GM19043 (cell line): ENCODE data around the gene FAM53B.

Experiments
- ATAC-seq: cut with Tn5 transposase; IDR thresholded peaks from one replicate; pipeline ENCODE4 v1.9.1; 2021; ENCODE audit warnings: low read depth; ENCODE audit not compliant: unreplicated experiment

The FAM53B gene

GRCh38 chr10:124728830-124729661, 15.1 kb downstream of the FAM53B start:
- ATAC-seq: no peak

GRCh38 chr10:124728071-124728829, 15.9 kb downstream of the FAM53B start:
- no peak for ATAC-seq

DNA sequence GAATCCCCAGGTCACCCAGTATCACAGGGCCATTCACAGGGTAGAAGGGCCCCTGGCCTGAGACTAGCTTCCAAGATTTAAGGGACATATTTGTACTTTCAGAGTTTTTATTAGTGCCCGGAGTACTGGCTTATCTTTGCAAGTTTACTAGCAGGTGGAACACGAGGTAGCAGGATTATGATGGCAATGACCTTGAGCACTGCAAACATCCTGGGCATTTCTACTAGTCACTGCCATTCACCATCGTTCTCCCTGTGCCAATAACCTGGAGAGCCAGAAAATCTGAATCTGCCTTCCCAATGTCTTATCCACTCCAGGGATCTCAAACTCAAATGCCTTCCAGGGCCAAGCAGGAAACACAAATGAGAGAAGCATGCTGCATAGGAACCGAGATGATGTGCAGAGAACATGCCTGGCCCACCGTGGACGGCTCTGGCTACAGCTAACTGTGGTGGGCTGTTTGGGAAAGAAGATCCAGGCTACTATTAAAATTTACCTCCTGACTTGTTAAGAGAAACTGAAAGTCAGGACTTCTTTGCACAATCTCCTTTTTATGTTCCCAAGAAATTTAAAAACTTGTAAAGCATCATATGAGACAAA, 16.7 kb downstream of the FAM53B start:
- ATAC-seq: no peak

GRCh38 chr10:124725791-124726190, 18.4 kb downstream of the FAM53B start:
- ATAC-seq: no peak

DNA sequence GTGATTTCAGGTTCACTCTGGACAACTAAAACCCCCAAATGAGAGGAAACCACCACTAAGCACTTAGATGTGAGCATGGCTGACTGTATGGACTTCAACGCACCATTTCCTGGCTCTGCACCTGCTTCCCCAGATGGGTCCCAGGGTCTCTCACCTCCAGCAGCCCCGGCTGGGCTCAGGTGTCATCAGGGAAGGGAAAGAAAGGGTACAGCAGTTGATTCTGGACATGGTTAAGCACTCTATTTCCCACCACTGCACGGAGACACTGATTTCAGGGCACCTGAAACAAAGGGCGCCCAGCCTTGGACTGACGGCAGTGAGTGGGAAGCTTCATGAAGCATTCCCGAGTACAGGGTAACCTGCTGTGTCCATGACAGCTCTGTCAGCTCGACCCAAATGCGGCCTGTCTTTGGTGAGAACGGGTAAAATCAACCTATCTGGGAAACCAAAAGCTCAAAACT, 19.0 kb downstream of the FAM53B start:
- ATAC-seq: no peak

DNA sequence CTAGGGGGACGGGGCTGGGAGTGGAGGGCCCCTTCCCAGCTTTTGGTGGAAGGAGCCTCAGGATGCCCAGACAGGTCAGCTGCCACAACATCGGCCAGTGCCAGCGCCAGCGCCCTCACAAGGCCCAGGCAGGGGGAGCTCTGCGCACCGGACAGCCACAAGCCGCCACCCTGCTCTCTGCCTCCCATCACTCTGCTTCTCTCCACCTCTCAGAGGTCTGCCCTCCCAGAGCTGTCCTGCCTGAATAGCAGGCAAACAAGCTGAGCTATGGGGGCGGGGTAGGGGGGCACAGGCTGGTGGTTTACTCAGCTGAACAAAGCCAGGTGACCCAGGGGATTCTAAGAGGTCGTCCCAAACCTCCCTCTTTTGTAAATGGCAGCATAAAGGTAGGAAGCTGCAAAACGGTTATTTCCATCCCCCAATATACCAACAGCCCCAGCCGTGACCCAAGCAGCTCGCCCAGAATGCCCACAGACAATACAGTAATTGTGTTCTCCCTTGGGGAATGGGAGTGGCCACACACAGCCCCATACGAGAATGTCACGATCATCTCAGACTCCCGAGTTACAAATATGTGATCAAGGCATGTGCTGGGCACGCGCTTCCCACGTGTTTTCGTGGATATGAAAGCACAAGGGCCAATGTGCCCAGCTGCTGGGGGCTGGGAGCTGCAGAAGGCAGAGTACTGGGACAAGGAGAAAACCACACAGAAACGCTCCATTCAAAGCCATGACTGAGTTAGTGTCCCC, 19.7 kb downstream of the FAM53B start:
- ATAC-seq: no peak

DNA sequence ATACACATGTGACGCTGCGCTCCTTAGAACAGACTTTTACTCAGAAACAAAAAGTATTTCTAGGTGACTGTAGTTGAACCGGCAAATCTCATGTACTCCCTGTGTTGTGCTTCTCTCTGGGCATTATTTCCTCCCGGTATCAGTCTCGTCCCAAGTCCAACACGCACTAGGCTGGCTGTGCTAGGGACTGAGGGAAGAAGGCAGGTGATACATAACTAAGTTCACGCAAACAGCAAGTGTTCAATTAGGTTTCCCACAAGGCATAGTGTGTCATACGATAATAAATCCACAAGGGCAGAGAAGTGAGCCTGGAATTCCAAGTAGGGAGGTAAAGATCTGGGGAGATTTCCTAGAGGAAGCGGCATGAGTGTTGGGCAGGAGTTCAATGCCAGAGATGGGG, 20.4 kb downstream of the FAM53B start:
- no peak for ATAC-seq

DNA sequence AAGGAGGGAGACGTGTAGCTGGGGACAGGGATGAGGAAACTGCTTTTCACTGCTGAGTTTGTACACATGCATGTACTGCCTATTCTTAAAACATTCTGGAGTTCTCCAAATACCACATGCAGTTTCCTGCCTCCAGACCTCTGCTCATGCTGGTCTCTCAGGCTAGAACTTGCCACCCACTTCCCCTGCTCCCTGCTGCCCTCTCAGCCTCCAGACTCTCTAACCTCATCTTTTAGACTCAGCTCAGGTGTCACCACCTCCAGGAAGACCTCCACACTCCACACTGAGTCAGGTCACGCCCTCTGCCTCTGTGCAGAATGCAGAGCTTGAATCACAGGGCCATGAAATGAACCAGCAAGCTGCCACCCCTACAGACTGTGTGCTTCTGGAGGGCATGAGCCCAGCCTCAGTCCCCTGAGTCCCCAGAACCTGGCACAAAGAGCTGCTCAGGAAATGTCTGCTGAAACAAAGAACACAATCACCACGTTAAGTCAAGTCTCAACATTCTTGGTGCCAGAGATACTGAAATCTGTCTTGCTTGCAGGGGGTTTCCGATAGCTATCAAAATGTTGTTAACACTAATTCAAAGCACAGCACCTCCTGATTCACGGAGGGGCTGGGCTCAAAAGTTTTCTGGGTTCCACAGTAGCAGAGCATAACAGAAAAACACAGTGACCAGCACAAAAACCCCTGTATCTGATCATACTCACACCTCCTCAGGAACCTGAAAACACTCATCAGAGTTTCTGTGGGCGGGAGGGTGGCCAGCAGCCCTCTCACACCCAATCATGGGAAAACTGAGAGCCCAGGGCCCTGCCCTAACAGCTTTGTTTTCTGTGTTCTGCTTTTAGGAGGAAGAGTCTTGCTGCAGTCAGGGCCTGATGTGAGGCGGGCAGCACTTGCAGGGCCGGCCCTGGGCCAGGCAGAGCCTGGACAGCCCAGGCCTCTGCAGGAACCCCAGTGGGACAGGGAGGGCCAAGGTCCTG, 21.1 kb downstream of the FAM53B start:
- ATAC-seq: peak; percentile 74

GRCh38 chr10:124721330-124722045, 22.7 kb downstream of the FAM53B start:
- ATAC-seq: no peak

DNA sequence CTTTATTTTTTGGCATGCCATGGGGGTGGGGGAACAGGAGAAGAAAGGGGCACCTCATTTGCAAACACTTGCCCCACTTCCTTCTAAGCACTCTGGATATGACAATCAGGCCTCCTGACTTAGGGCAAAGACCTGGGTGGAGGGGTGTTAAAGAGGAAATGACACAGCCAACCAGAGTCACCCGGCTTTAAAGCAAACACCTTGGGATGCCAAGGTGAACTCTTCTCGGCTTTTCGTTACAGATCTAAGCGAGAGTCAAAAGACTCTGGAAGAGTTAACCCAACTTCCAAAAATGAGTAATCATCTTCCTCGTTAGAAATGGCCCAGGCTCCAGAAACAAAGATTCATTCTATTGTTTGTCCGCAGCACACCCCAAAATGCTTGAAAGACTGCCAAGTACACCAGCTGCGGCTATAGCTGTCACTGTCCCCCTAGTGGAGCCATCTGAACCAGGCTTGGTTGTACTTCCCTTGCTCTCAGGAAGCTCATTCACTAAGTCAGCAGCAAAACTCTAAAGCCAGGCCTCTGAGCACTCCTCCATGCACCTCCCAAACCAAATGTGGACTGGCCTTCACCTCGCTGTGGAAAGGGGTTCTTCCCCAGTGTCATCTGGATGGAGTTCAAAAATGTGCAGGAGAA, 24.8 kb downstream of the FAM53B start:
- ATAC-seq: peak; percentile 42

DNA sequence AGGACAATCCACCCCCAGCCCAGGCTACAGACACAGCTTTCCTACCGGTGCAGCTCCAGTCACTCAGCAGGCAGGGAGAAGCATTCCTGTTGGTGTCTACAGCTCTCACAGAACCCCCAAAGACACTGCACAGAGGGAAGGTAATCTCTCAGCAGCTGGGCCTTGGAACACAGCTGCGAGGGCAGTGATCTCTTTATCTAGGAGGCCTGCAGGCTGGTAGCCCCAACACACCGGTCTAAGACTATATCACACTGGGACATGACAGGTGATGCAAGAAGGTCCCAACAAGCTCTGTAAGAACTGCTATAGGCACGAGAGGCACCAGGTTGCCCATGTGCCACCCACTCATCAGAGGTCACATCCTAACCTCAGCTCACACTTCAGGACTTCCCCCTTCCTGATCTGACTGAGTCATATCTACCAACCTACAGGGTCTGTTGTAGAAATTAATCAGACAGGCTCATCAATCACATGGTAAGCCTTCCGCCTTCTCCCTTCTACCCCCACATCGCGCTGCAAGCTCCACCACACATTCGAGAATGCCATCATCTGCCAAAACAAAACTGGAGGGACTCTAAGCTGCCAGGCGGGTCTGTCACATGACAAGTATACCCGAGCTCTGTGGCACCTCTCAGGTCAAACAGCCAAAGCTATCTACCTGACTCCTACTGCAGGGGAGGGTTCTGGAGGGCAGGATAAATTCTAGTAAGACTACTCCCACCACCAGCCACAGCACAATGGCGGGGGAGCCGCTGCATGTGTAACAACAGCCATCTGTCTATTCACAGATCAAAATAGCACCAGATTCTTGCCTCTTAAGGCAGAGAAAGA, 26.1 kb downstream of the FAM53B start:
- peak; percentile 47 for ATAC-seq

GRCh38 chr10:124717041-124717757, 27.0 kb downstream of the FAM53B start:
- ATAC-seq: no peak

DNA sequence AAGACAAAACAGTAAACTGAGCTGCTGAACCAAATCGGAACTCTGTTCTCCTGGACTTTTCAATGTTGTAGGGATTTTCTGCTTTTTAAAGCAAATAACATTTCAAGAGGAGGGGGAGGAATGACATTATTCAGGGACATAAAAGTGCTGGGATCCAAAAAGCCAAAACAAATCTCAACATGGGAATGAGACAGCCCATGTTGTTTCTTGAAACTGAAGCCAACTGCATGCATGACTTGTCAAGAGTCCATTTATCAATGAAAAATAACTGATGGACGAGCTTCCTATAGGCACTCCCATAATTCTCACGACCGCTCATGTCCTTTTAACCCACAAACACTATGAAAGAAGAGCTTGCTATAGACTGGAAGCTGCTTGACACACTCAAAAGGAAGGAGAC, 27.8 kb downstream of the FAM53B start:
- no peak for ATAC-seq

- ATAC-seq: no peak
These were observed 28.7 kb downstream of the FAM53B start for GRCh38 chr10:124715439-124715838.

GRCh38 chr10:124713679-124714255, 30.4 kb downstream of the FAM53B start:
- no peak for ATAC-seq

DNA sequence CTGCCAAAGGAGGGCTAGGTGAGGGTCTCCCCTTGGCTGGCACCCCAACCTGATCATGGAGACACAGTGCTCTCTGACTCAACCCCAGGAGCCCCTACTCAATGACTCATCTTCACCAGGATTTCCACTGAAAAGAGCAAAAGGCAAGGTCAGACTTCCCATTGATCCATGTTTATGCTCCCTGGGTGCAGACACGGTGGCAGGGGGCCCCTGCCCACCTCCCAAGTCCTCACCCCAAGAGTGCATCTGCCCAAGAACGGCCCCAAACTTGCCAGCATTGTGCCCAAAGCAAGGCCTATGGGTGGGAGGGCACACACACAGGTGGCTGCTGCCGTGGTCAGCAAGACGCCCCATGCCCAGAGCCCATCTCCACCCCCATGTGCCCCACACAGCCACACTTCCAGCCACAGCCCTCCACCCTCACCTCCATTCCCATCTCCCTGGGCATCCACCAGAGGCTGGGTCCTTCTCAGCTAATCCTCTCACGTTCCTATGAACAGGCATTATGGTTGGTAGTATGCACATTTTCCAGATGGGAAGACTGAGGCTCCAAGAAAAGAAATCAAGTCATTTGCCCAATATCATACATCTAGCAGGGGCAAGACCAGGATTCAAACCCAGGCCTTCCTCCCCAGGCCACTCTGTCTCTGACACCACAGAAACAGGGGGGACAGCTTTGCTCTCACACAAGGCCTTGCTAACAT, 31.3 kb downstream of the FAM53B start:
- ATAC-seq: no peak
